WTC11 (cell line): ENCODE results near the gene LTBP3. TPM values are rescaled to one million over a fixed set of nuclear protein-coding genes. Genes with fewer than 3 reads are reported as not detected.
A peak's percentile ranks its signal among the peaks of the same experiment; 100 is the strongest.

Source experiments
- ATAC-seq: fragments of 200-7000 bp; cut with Tn5 transposase; 2 replicates; pipeline ENCODE4 v1.10.0; 2021; ENCODE audit warnings: mild to moderate bottlenecking, moderate library complexity
- CTCF ChIA-PET: fragments of 300-600 bp; sonication (Branson Sonifier 250); formaldehyde crosslinking; loops from one replicate; lab custom pipeline; 2021; ENCODE audit warnings: antibody characterized with exemption; lab: Charles Lee
- POLR2A ChIA-PET: fragments of 350-600 bp; sonication (Branson Sonifier 250); formaldehyde crosslinking; loops from one replicate; lab custom pipeline; 2021; ENCODE audit warnings: antibody characterized with exemption; lab: Charles Lee
- DNase-seq: peaks from one replicate; pipeline ENCODE4 v3.0.0; 2021; ENCODE audit warnings: low spot score
- H3K27ac Mint-ChIP-seq: 2 replicates; pipeline ENCODE4 v1.8.0; 2021; ENCODE audit warnings: mixed read lengths
- H3K27me3 Mint-ChIP-seq: 2 replicates; pipeline ENCODE4 v1.8.0; 2021; ENCODE audit warnings: low read depth, mild to moderate bottlenecking, moderate library complexity, mixed read lengths
- H3K36me3 Mint-ChIP-seq: 2 replicates; pipeline ENCODE4 v1.8.0; 2021; ENCODE audit warnings: mixed read lengths
- H3K4me1 Mint-ChIP-seq: 2 replicates; pipeline ENCODE4 v1.8.0; 2022; ENCODE audit warnings: mixed read lengths
- H3K4me3 Mint-ChIP-seq: 2 replicates; pipeline ENCODE4 v1.8.0; 2021; ENCODE audit warnings: mild to moderate bottlenecking, moderate library complexity, mixed read lengths
- H3K9me3 Mint-ChIP-seq: 2 replicates; pipeline ENCODE4 v1.8.0; 2021; ENCODE audit warnings: mixed read lengths
- CREM ChIP-seq: sonication (generic); formaldehyde crosslinking; IDR thresholded peaks from 2 replicates; pipeline ENCODE4 v1.8.1; 2022; ENCODE audit warnings: mild to moderate bottlenecking, missing genetic modification reagents, moderate library complexity
- FOXK1 ChIP-seq: sonication (generic); formaldehyde crosslinking; IDR thresholded peaks from 2 replicates; pipeline ENCODE4 v1.8.0; 2022; ENCODE audit warnings: mild to moderate bottlenecking, moderate library complexity, missing genetic modification reagents
- FOXP1 ChIP-seq: sonication (generic); formaldehyde crosslinking; IDR thresholded peaks from 2 replicates; pipeline ENCODE4 v1.8.0; 2022; ENCODE audit warnings: missing genetic modification reagents, mild to moderate bottlenecking, moderate library complexity, borderline replicate concordance
- NFE2L1 ChIP-seq: sonication (generic); formaldehyde crosslinking; IDR thresholded peaks from 2 replicates; pipeline ENCODE4 v1.8.1; 2023; ENCODE audit warnings: missing genetic modification reagents
- NFYB ChIP-seq: sonication (generic); formaldehyde crosslinking; conservative IDR thresholded peaks from 2 replicates; pipeline ENCODE4 v1.8.0; 2022; ENCODE audit warnings: low read depth, missing genetic modification reagents
- NR1H2 ChIP-seq: sonication (generic); formaldehyde crosslinking; IDR thresholded peaks from 2 replicates; pipeline ENCODE4 v1.9.0; 2021; ENCODE audit warnings: mild to moderate bottlenecking, moderate library complexity, missing genetic modification reagents
- TCF7 ChIP-seq: sonication (generic); formaldehyde crosslinking; IDR thresholded peaks from 2 replicates; pipeline ENCODE4 v1.8.0; 2022; ENCODE audit warnings: mild to moderate bottlenecking, low read depth, missing genetic modification reagents, moderate library complexity
- total RNA-seq: library from RNA; stranded (reverse); gene quantifications from 3 replicates; pipeline ENCODE4 v1.2.3, GENCODE V29; 2021
- TF ChIP-seq, protein P1 (sequence below): sonication (generic); formaldehyde crosslinking; IDR thresholded peaks from 2 replicates; pipeline ENCODE4 v1.8.0; 2022; ENCODE audit warnings: mild to moderate bottlenecking, missing genetic modification reagents
- TF ChIP-seq, protein P2 (sequence below): sonication (generic); formaldehyde crosslinking; IDR thresholded peaks from 2 replicates; pipeline ENCODE4 v1.8.0; 2022; ENCODE audit warnings: missing genetic modification reagents
- TF ChIP-seq, protein P3 (sequence below): fragments of 200-600 bp; IDR thresholded peaks from 2 replicates; pipeline ENCODE4 v1.8.0; 2022; ENCODE audit warnings: antibody characterized with exemption
- TF ChIP-seq, protein P4 (sequence below): sonication (generic); formaldehyde crosslinking; IDR thresholded peaks from 2 replicates; pipeline ENCODE4 v1.8.1; 2022; ENCODE audit warnings: low read depth, missing genetic modification reagents, borderline replicate concordance
- TF ChIP-seq, protein P5 (sequence below): sonication (generic); formaldehyde crosslinking; IDR thresholded peaks from 2 replicates; pipeline ENCODE4 v1.8.0; 2023; ENCODE audit warnings: mild to moderate bottlenecking, missing genetic modification reagents
- TF ChIP-seq, protein P6 (sequence below): sonication (generic); formaldehyde crosslinking; IDR thresholded peaks from 2 replicates; pipeline ENCODE4 v1.8.0; 2022; ENCODE audit warnings: mild to moderate bottlenecking, missing genetic modification reagents
- TF ChIP-seq, protein P7 (sequence below): sonication (generic); formaldehyde crosslinking; IDR thresholded peaks from 2 replicates; pipeline ENCODE4 v1.8.1; 2023; ENCODE audit warnings: mild to moderate bottlenecking, missing genetic modification reagents, moderate library complexity
- TF ChIP-seq, protein P8 (sequence below): sonication (generic); formaldehyde crosslinking; IDR thresholded peaks from 2 replicates; pipeline ENCODE4 v1.8.1; 2022; ENCODE audit warnings: missing genetic modification reagents, borderline replicate concordance

LTBP3 gene
- total RNA-seq, 1 experiment from 2014 or later: 20.7 TPM

DNA sequence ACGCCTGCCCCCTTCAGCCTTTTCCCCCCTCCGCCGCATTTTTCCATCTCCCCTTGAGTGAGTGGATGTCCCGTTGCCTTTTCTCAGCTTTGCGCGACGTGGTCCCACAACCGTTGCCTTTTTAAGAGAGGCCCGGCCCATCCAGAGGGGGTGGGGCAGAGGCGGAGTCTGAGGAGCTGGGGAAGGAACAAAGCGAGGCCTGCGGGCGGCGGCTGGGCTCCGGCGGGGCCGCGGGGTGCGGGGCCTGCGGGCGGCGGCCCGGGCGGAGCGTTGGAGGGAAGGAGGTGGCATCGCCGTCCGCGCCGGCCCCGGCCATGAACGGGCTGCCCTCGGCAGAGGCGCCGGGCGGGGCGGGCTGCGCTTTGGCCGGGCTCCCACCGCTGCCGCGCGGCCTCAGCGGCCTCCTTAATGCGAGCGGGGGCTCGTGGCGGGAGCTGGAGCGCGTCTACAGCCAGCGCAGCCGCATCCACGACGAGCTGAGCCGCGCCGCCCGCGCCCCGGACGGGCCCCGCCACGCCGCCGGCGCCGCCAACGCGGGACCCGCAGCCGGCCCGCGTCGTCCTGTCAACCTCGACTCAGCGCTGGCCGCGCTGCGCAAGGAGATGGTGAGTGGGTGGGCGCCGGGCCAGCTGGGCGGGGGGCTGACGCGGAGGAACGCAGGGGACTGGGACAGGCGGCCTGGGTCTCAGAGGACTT lies 14.3 kb upstream of the LTBP3 start, which contains the start of gene FAM89B (continued):
- TF ChIP-seq, protein P1, sequence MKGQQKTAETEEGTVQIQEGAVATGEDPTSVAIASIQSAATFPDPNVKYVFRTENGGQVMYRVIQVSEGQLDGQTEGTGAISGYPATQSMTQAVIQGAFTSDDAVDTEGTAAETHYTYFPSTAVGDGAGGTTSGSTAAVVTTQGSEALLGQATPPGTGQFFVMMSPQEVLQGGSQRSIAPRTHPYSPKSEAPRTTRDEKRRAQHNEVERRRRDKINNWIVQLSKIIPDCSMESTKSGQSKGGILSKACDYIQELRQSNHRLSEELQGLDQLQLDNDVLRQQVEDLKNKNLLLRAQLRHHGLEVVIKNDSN (CRISPR knock-in tag): no peak
- TF ChIP-seq, all 79 proteins: peak for 6

DNA sequence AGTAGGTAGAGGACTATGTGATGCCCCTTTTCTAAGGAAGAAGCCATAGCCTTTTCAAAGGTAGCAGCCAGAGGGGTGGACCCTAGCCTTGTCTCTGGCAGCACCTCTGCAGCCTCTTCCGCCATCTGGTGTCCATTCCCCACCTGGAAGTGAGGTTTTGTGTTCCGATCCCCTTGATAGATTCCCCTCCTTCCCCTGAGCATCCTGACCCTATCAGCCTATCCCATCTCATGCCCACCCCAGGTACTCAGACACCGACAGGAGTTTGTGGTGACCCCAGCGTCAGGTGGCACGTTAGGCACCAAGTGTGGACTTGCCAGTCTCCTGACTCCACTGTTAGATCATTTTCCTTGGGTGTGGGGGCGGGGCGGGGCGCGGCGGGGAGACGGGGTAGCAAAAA lies 13.8 kb upstream of the LTBP3 start:
- peak; percentile 65 for DNase-seq
- Mint-ChIP-seq H3K36me3 (0 out of 2 replicates have a peak, but pooled peaks cover 3% of the 10 kb centered on the region), H3K4me1 (peaks cover 49% of the 10 kb centered on the region), H3K27me3 (peaks cover 21% of the 10 kb centered on the region), H3K4me3 (peak overlapping the region; percentile 99), H3K9me3 (no peaks in the 10 kb centered on the region), H3K27ac (peak overlapping the region; percentile 98)
- CTCF ChIA-PET: interaction anchor here (0.8 to 6.1 kb wide), 12 partner anchors 11 to 216 kb away, joined by 3 to 270 read pairs (median 6); partner anchors contain the start of genes KCNK7, LTBP3, MALAT1 and MAP3K11
- TF ChIP-seq, protein P2, sequence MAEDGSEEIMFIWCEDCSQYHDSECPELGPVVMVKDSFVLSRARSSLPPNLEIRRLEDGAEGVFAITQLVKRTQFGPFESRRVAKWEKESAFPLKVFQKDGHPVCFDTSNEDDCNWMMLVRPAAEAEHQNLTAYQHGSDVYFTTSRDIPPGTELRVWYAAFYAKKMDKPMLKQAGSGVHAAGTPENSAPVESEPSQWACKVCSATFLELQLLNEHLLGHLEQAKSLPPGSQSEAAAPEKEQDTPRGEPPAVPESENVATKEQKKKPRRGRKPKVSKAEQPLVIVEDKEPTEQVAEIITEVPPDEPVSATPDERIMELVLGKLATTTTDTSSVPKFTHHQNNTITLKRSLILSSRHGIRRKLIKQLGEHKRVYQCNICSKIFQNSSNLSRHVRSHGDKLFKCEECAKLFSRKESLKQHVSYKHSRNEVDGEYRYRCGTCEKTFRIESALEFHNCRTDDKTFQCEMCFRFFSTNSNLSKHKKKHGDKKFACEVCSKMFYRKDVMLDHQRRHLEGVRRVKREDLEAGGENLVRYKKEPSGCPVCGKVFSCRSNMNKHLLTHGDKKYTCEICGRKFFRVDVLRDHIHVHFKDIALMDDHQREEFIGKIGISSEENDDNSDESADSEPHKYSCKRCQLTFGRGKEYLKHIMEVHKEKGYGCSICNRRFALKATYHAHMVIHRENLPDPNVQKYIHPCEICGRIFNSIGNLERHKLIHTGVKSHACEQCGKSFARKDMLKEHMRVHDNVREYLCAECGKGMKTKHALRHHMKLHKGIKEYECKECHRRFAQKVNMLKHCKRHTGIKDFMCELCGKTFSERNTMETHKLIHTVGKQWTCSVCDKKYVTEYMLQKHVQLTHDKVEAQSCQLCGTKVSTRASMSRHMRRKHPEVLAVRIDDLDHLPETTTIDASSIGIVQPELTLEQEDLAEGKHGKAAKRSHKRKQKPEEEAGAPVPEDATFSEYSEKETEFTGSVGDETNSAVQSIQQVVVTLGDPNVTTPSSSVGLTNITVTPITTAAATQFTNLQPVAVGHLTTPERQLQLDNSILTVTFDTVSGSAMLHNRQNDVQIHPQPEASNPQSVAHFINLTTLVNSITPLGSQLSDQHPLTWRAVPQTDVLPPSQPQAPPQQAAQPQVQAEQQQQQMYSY (CRISPR knock-in tag): no peak
- TF ChIP-seq, protein P3, sequence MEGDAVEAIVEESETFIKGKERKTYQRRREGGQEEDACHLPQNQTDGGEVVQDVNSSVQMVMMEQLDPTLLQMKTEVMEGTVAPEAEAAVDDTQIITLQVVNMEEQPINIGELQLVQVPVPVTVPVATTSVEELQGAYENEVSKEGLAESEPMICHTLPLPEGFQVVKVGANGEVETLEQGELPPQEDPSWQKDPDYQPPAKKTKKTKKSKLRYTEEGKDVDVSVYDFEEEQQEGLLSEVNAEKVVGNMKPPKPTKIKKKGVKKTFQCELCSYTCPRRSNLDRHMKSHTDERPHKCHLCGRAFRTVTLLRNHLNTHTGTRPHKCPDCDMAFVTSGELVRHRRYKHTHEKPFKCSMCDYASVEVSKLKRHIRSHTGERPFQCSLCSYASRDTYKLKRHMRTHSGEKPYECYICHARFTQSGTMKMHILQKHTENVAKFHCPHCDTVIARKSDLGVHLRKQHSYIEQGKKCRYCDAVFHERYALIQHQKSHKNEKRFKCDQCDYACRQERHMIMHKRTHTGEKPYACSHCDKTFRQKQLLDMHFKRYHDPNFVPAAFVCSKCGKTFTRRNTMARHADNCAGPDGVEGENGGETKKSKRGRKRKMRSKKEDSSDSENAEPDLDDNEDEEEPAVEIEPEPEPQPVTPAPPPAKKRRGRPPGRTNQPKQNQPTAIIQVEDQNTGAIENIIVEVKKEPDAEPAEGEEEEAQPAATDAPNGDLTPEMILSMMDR: peak; percentile 27; the same call in 1 of the 2 replicates
- TF ChIP-seq CREM: no peak
- TF ChIP-seq, protein P4, sequence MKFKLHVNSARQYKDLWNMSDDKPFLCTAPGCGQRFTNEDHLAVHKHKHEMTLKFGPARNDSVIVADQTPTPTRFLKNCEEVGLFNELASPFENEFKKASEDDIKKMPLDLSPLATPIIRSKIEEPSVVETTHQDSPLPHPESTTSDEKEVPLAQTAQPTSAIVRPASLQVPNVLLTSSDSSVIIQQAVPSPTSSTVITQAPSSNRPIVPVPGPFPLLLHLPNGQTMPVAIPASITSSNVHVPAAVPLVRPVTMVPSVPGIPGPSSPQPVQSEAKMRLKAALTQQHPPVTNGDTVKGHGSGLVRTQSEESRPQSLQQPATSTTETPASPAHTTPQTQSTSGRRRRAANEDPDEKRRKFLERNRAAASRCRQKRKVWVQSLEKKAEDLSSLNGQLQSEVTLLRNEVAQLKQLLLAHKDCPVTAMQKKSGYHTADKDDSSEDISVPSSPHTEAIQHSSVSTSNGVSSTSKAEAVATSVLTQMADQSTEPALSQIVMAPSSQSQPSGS: no peak
- TF ChIP-seq, protein P5, sequence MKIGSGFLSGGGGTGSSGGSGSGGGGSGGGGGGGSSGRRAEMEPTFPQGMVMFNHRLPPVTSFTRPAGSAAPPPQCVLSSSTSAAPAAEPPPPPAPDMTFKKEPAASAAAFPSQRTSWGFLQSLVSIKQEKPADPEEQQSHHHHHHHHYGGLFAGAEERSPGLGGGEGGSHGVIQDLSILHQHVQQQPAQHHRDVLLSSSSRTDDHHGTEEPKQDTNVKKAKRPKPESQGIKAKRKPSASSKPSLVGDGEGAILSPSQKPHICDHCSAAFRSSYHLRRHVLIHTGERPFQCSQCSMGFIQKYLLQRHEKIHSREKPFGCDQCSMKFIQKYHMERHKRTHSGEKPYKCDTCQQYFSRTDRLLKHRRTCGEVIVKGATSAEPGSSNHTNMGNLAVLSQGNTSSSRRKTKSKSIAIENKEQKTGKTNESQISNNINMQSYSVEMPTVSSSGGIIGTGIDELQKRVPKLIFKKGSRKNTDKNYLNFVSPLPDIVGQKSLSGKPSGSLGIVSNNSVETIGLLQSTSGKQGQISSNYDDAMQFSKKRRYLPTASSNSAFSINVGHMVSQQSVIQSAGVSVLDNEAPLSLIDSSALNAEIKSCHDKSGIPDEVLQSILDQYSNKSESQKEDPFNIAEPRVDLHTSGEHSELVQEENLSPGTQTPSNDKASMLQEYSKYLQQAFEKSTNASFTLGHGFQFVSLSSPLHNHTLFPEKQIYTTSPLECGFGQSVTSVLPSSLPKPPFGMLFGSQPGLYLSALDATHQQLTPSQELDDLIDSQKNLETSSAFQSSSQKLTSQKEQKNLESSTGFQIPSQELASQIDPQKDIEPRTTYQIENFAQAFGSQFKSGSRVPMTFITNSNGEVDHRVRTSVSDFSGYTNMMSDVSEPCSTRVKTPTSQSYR: no peak
- ATAC-seq: peak; percentile 13
- POLR2A ChIA-PET: interaction anchor here (1.0 to 2.2 kb wide), 5 partner anchors 12 to 74 kb away, joined by 3 to 9 read pairs (median 5); no protein-coding TSS in a partner anchor

DNA sequence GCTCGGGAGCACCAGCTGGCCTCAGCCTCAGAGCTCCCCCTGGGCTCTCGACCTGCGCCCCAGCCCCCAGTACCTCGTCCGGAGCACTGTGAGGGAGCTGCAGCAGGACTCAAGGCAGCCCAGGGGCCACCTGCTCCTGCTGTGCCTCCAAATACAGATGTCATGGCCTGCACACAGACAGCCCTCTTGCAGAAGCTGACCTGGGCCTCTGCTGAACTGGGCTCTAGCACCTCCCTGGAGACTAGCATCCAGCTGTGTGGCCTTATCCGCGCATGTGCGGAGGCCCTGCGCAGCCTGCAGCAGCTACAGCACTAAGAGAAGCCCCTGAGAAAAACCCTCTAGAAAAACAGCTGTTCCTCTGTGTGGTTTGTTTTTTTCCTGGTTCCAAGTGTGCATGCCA lies 13.3 kb upstream of the LTBP3 start:
- ChIA-PET POLR2A (interaction anchor here (2.2 kb wide), 1 partner anchor 31 kb away, joined by 9 read pairs; no protein-coding TSS in a partner anchor), CTCF (interaction anchor here (0.5 to 6.1 kb wide), 8 partner anchors 11 to 423 kb away, joined by 3 to 270 read pairs (median 30); partner anchors contain the start of genes KCNK7, LTBP3, MAP3K11 and PCNX3)
- no peak for ATAC-seq
- H3K27me3 Mint-ChIP-seq: peaks cover 16% of the 10 kb centered on the region
- peaks cover 46% of the 10 kb centered on the region for H3K4me1 Mint-ChIP-seq
- H3K4me3 Mint-ChIP-seq: peak overlapping the region; percentile 99
- H3K36me3 Mint-ChIP-seq: 0 out of 2 replicates have a peak, but pooled peaks cover 3% of the 10 kb centered on the region
- DNase-seq: no peak
- H3K9me3 Mint-ChIP-seq: no peaks in the 10 kb centered on the region
- H3K27ac Mint-ChIP-seq: peak overlapping the region; percentile 98; the same call in 1 of the 2 replicates
- no peak for TF ChIP-seq NFYB (CRISPR knock-in tag)
- TF ChIP-seq FOXP1: no peak
- no peak for TF ChIP-seq NR1H2 (CRISPR knock-in tag)
- TF ChIP-seq CREM: no peak
- TF ChIP-seq, protein P6, sequence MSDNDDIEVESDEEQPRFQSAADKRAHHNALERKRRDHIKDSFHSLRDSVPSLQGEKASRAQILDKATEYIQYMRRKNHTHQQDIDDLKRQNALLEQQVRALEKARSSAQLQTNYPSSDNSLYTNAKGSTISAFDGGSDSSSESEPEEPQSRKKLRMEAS: no peak
- TF ChIP-seq, protein P7, sequence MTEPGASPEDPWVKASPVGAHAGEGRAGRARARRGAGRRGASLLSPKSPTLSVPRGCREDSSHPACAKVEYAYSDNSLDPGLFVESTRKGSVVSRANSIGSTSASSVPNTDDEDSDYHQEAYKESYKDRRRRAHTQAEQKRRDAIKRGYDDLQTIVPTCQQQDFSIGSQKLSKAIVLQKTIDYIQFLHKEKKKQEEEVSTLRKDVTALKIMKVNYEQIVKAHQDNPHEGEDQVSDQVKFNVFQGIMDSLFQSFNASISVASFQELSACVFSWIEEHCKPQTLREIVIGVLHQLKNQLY (CRISPR knock-in tag): no peak
- no peak for TF ChIP-seq NFE2L1 (CRISPR knock-in tag)
- no peak for TF ChIP-seq TCF7 (CRISPR knock-in tag)
- TF ChIP-seq, protein P4: no peak
- TF ChIP-seq, protein P8, sequence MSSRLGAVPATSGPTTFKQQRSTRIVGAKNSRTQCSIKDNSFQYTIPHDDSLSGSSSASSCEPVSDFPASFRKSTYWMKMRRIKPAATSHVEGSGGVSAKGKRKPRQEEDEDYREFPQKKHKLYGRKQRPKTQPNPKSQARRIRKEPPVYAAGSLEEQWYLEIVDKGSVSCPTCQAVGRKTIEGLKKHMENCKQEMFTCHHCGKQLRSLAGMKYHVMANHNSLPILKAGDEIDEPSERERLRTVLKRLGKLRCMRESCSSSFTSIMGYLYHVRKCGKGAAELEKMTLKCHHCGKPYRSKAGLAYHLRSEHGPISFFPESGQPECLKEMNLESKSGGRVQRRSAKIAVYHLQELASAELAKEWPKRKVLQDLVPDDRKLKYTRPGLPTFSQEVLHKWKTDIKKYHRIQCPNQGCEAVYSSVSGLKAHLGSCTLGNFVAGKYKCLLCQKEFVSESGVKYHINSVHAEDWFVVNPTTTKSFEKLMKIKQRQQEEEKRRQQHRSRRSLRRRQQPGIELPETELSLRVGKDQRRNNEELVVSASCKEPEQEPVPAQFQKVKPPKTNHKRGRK: no peak
- TF ChIP-seq FOXK1 (CRISPR knock-in tag): no peak
